Stimulated activated CD8-positive, alpha-beta memory T cell treated with anti-CD3 and anti-CD28 coated beads, Interleukin-12 subunit alpha, Interleukin-12 subunit beta, amount 100 ng/mL, for 4 hours (primary cell): Measurements from ENCODE around the gene NME7.
"Not testable (repeated sequence)": the region's sequence is repeated elsewhere in the genome, so short reads cannot be mapped to it uniquely, and the experiment has no call there.

Experiments
- DNase-seq: peaks from one replicate; pipeline ENCODE4 v3.0.0-alpha.2; 2020; ENCODE audit warnings: low read depth

Gene NME7

GRCh38 chr1:169234780-169235179, 132.8 kb downstream of the NME7 start:
- DNase-seq, result no peak

GRCh38 chr1:169217636-169218035, 150.0 kb downstream of the NME7 start:
- DNase-seq, result no peak

GRCh38 chr1:169214598-169214997, 153.0 kb downstream of the NME7 start:
- DNase-seq, result no peak

- no peak for DNase-seq
Measured at GRCh38 chr1:169212088-169212487, 155.5 kb downstream of the NME7 start.

- DNase-seq, result no peak
Measured at GRCh38 chr1:169207797-169208520, 159.6 kb downstream of the NME7 start.

GRCh38 chr1:169204157-169204556, 163.4 kb downstream of the NME7 start:
- DNase-seq, result no peak

GRCh38 chr1:169202791-169203665, 164.6 kb downstream of the NME7 start:
- DNase-seq, result no peak

- DNase-seq, result no peak
Measured at GRCh38 chr1:169201084-169201619, 166.4 kb downstream of the NME7 start.

- DNase-seq, result no peak
Measured at GRCh38 chr1:169200319-169200718, 167.3 kb downstream of the NME7 start.

GRCh38 chr1:169196581-169196980, 171.0 kb downstream of the NME7 start:
- no peak for DNase-seq

GRCh38 chr1:169196161-169196560, 171.4 kb downstream of the NME7 start:
- no peak for DNase-seq

- no peak for DNase-seq
Measured at GRCh38 chr1:169193191-169193850, 174.3 kb downstream of the NME7 start.

- no peak for DNase-seq
Measured at GRCh38 chr1:169186106-169186505, 181.5 kb downstream of the NME7 start.

GRCh38 chr1:169184812-169185211, 182.8 kb downstream of the NME7 start:
- DNase-seq, result no peak

- DNase-seq, result no peak
Measured at GRCh38 chr1:169180174-169180573, 187.4 kb downstream of the NME7 start.

- not testable (repeated sequence) for DNase-seq
Measured at GRCh38 chr1:169179431-169179830, 188.2 kb downstream of the NME7 start.

GRCh38 chr1:169175461-169175860, 192.1 kb downstream of the NME7 start:
- DNase-seq, result no peak

GRCh38 chr1:169163059-169163458, 204.5 kb downstream of the NME7 start:
- DNase-seq, result no peak

GRCh38 chr1:169161496-169162194, 206.0 kb downstream of the NME7 start:
- no peak for DNase-seq

GRCh38 chr1:169160845-169161495, 206.6 kb downstream of the NME7 start:
- no peak for DNase-seq

GRCh38 chr1:169156580-169156979, 211.0 kb downstream of the NME7 start:
- no peak for DNase-seq
